WTC11 (cell line): ENCODE results near the gene TSC1. TPM values are rescaled to one million over a fixed set of nuclear protein-coding genes. Genes with fewer than 3 reads are reported as not detected.

Experiments used
- ATAC-seq: fragments of 200-7000 bp; cut with Tn5 transposase; 2 replicates; pipeline ENCODE4 v1.10.0; 2021; ENCODE audit warnings: mild to moderate bottlenecking, moderate library complexity
- CTCF ChIA-PET: fragments of 300-600 bp; sonication (Branson Sonifier 250); formaldehyde crosslinking; loops from one replicate; lab custom pipeline; 2021; ENCODE audit warnings: antibody characterized with exemption; lab: Charles Lee
- POLR2A ChIA-PET: fragments of 350-600 bp; sonication (Branson Sonifier 250); formaldehyde crosslinking; loops from one replicate; lab custom pipeline; 2021; ENCODE audit warnings: antibody characterized with exemption; lab: Charles Lee
- DNase-seq: peaks from one replicate; pipeline ENCODE4 v3.0.0; 2021; ENCODE audit warnings: low spot score
- H3K27ac Mint-ChIP-seq: 2 replicates; pipeline ENCODE4 v1.8.0; 2021; ENCODE audit warnings: mixed read lengths
- H3K27me3 Mint-ChIP-seq: 2 replicates; pipeline ENCODE4 v1.8.0; 2021; ENCODE audit warnings: low read depth, mild to moderate bottlenecking, moderate library complexity, mixed read lengths
- H3K36me3 Mint-ChIP-seq: 2 replicates; pipeline ENCODE4 v1.8.0; 2021; ENCODE audit warnings: mixed read lengths
- H3K4me1 Mint-ChIP-seq: 2 replicates; pipeline ENCODE4 v1.8.0; 2022; ENCODE audit warnings: mixed read lengths
- H3K4me3 Mint-ChIP-seq: 2 replicates; pipeline ENCODE4 v1.8.0; 2021; ENCODE audit warnings: mild to moderate bottlenecking, moderate library complexity, mixed read lengths
- H3K9me3 Mint-ChIP-seq: 2 replicates; pipeline ENCODE4 v1.8.0; 2021; ENCODE audit warnings: mixed read lengths
- ATF6 ChIP-seq: sonication (generic); formaldehyde crosslinking; IDR thresholded peaks from 2 replicates; pipeline ENCODE4 v1.8.1; 2023; ENCODE audit warnings: mild to moderate bottlenecking, missing genetic modification reagents
- CREB1 ChIP-seq: sonication (generic); formaldehyde crosslinking; IDR thresholded peaks from 2 replicates; pipeline ENCODE4 v1.8.0; 2023; ENCODE audit warnings: mild to moderate bottlenecking, missing genetic modification reagents
- CTCF ChIP-seq: fragments of 200-600 bp; IDR thresholded peaks from 2 replicates; pipeline ENCODE4 v1.8.0; 2022; ENCODE audit warnings: antibody characterized with exemption
- ESRRA ChIP-seq: sonication (generic); formaldehyde crosslinking; IDR thresholded peaks from 2 replicates; pipeline ENCODE4 v1.8.1; 2022; ENCODE audit warnings: mild to moderate bottlenecking, missing genetic modification reagents, borderline replicate concordance
- FOXJ3 ChIP-seq: sonication (generic); formaldehyde crosslinking; IDR thresholded peaks from 2 replicates; pipeline ENCODE4 v1.9.0; 2021; ENCODE audit warnings: missing genetic modification reagents, mild to moderate bottlenecking, borderline replicate concordance
- GTF2I ChIP-seq: fragments of 250-450 bp; sonication (Bioruptor Pico); conservative IDR thresholded peaks from 2 replicates; pipeline ENCODE4 v1.4.0; 2021; ENCODE audit warnings: mild to moderate bottlenecking
- IRF2 ChIP-seq: sonication (generic); formaldehyde crosslinking; IDR thresholded peaks from 2 replicates; pipeline ENCODE4 v1.8.0; 2022; ENCODE audit warnings: low read depth, missing genetic modification reagents, borderline replicate concordance
- JAZF1 ChIP-seq: fragments of 250-450 bp; sonication (Bioruptor Pico); IDR thresholded peaks from 2 replicates; pipeline ENCODE4 v1.9.0; 2021; ENCODE audit warnings: moderate library complexity, mild to moderate bottlenecking, inconsistent platforms
- NR1H2 ChIP-seq: sonication (generic); formaldehyde crosslinking; IDR thresholded peaks from 2 replicates; pipeline ENCODE4 v1.9.0; 2021; ENCODE audit warnings: mild to moderate bottlenecking, moderate library complexity, missing genetic modification reagents
- TCF7 ChIP-seq: sonication (generic); formaldehyde crosslinking; IDR thresholded peaks from 2 replicates; pipeline ENCODE4 v1.8.0; 2022; ENCODE audit warnings: mild to moderate bottlenecking, low read depth, missing genetic modification reagents, moderate library complexity
- USF1 ChIP-seq: sonication (generic); formaldehyde crosslinking; IDR thresholded peaks from 2 replicates; pipeline ENCODE4 v1.8.0; 2022; ENCODE audit warnings: mild to moderate bottlenecking, missing genetic modification reagents
- ZBTB21 ChIP-seq: sonication (generic); formaldehyde crosslinking; IDR thresholded peaks from 2 replicates; pipeline ENCODE4 v1.8.1; 2023; ENCODE audit warnings: mild to moderate bottlenecking, missing genetic modification reagents, borderline replicate concordance
- ZNF232 ChIP-seq: sonication (generic); formaldehyde crosslinking; IDR thresholded peaks from 2 replicates; pipeline ENCODE4 v1.8.0; 2022; ENCODE audit warnings: mild to moderate bottlenecking, missing genetic modification reagents
- ZNF317 ChIP-seq: sonication (generic); formaldehyde crosslinking; IDR thresholded peaks from 2 replicates; pipeline ENCODE4 v1.8.1; 2023; ENCODE audit warnings: low read depth, mild to moderate bottlenecking, moderate library complexity, missing genetic modification reagents, borderline replicate concordance
- ZNF396 ChIP-seq: fragments of 250-450 bp; sonication (Bioruptor Pico); IDR thresholded peaks from 2 replicates; pipeline ENCODE4 v1.8.0; 2021; ENCODE audit warnings: mild to moderate bottlenecking, moderate library complexity, borderline replicate concordance
- total RNA-seq: library from RNA; stranded (reverse); gene quantifications from 3 replicates; pipeline ENCODE4 v1.2.3, GENCODE V29; 2021
- TF ChIP-seq, protein P1 (sequence below): fragments of 250-450 bp; sonication (Bioruptor Pico); IDR thresholded peaks from 2 replicates; pipeline ENCODE4 v1.9.0; 2021; ENCODE audit warnings: moderate library complexity, mild to moderate bottlenecking, inconsistent platforms, borderline replicate concordance
- TF ChIP-seq, protein P2 (sequence below): sonication (generic); formaldehyde crosslinking; IDR thresholded peaks from 2 replicates; pipeline ENCODE4 v1.8.1; 2023; ENCODE audit warnings: mild to moderate bottlenecking, missing genetic modification reagents
- TF ChIP-seq, protein P3 (sequence below): sonication (generic); formaldehyde crosslinking; IDR thresholded peaks from 2 replicates; pipeline ENCODE4 v1.8.1; 2022; ENCODE audit warnings: mild to moderate bottlenecking, missing genetic modification reagents, moderate library complexity, borderline replicate concordance
- TF ChIP-seq, protein P4 (sequence below): fragments of 250-450 bp; sonication (Bioruptor Pico); IDR thresholded peaks from 2 replicates; pipeline ENCODE4 v1.8.0; 2021; ENCODE audit warnings: mild to moderate bottlenecking
- TF ChIP-seq, protein P5 (sequence below): sonication (generic); formaldehyde crosslinking; IDR thresholded peaks from 2 replicates; pipeline ENCODE4 v1.8.0; 2022; ENCODE audit warnings: mild to moderate bottlenecking, missing genetic modification reagents

The TSC1 gene
- total RNA-seq, 1 experiment from 2014 or later = 52.9 TPM

GRCh38 chr9:132880324-132880661 is 64.1 kb downstream of the TSC1 start:
- Mint-ChIP-seq H3K36me3 (no peaks in the 10 kb centered on the region), H3K27ac (no peak overlapping the region), H3K4me1 (0 out of 2 replicates have a peak, but pooled peaks cover 3% of the 10 kb centered on the region), H3K4me3 (peak overlapping the region; percentile 7; the same call in 1 of the 2 replicates), H3K27me3 (peaks cover 37% of the 10 kb centered on the region), H3K9me3 (no peaks in the 10 kb centered on the region)
- ATAC-seq (no peak), DNase-seq (no peak)
- ChIA-PET CTCF (interaction anchor here (2.1 to 2.4 kb wide), 2 partner anchors 22 to 31 kb away, joined by 10 to 17 read pairs; no protein-coding TSS in a partner anchor), POLR2A (no interaction called here)
- TF ChIP-seq ESRRA (CRISPR knock-in tag) = no peak
- TF ChIP-seq, protein P1, sequence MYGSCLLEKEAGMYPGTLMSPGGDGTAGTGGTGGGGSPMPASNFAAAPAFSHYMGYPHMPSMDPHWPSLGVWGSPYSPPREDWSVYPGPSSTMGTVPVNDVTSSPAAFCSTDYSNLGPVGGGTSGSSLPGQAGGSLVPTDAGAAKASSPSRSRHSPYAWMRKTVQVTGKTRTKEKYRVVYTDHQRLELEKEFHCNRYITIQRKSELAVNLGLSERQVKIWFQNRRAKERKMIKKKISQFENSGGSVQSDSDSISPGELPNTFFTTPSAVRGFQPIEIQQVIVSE (CRISPR knock-in tag) = no peak
- no peak for TF ChIP-seq ZBTB21 (CRISPR knock-in tag)
- TF ChIP-seq, protein P2, sequence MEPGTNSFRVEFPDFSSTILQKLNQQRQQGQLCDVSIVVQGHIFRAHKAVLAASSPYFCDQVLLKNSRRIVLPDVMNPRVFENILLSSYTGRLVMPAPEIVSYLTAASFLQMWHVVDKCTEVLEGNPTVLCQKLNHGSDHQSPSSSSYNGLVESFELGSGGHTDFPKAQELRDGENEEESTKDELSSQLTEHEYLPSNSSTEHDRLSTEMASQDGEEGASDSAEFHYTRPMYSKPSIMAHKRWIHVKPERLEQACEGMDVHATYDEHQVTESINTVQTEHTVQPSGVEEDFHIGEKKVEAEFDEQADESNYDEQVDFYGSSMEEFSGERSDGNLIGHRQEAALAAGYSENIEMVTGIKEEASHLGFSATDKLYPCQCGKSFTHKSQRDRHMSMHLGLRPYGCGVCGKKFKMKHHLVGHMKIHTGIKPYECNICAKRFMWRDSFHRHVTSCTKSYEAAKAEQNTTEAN (CRISPR knock-in tag) = no peak
- TF ChIP-seq, protein P3, sequence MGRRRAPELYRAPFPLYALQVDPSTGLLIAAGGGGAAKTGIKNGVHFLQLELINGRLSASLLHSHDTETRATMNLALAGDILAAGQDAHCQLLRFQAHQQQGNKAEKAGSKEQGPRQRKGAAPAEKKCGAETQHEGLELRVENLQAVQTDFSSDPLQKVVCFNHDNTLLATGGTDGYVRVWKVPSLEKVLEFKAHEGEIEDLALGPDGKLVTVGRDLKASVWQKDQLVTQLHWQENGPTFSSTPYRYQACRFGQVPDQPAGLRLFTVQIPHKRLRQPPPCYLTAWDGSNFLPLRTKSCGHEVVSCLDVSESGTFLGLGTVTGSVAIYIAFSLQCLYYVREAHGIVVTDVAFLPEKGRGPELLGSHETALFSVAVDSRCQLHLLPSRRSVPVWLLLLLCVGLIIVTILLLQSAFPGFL = no peak
- TF ChIP-seq GTF2I (CRISPR knock-in tag) = no peak
- TF ChIP-seq ZNF232 (CRISPR knock-in tag) = no peak
- no peak for TF ChIP-seq ZNF396 (CRISPR knock-in tag)
- no peak for TF ChIP-seq USF1 (CRISPR knock-in tag)
- TF ChIP-seq FOXJ3 (CRISPR knock-in tag) = no peak
- TF ChIP-seq JAZF1 (CRISPR knock-in tag) = no peak
- TF ChIP-seq TCF7 = no peak
- TF ChIP-seq, protein P4, sequence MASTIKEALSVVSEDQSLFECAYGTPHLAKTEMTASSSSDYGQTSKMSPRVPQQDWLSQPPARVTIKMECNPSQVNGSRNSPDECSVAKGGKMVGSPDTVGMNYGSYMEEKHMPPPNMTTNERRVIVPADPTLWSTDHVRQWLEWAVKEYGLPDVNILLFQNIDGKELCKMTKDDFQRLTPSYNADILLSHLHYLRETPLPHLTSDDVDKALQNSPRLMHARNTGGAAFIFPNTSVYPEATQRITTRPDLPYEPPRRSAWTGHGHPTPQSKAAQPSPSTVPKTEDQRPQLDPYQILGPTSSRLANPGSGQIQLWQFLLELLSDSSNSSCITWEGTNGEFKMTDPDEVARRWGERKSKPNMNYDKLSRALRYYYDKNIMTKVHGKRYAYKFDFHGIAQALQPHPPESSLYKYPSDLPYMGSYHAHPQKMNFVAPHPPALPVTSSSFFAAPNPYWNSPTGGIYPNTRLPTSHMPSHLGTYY (CRISPR knock-in tag) = no peak
- TF ChIP-seq, protein P5, sequence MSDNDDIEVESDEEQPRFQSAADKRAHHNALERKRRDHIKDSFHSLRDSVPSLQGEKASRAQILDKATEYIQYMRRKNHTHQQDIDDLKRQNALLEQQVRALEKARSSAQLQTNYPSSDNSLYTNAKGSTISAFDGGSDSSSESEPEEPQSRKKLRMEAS = no peak
- TF ChIP-seq IRF2 (CRISPR knock-in tag) = no peak
- no peak for TF ChIP-seq ATF6
- no peak for TF ChIP-seq CTCF
- no peak for TF ChIP-seq ZNF317 (CRISPR knock-in tag)
- TF ChIP-seq NR1H2 (CRISPR knock-in tag) = no peak
- no peak for TF ChIP-seq CREB1 (CRISPR knock-in tag)
